ENCODE measurements around the gene ZNF672. TPM values are rescaled to one million over a fixed set of nuclear protein-coding genes. Genes with fewer than 3 reads are reported as not detected.

Gene ZNF672
- total and polyA plus RNA-seq, 2 of the 13 experiments (the other 11 are each of a cell fraction or from before 2014, with no cell fraction given): 17.2 to 22.9 TPM

DNA sequence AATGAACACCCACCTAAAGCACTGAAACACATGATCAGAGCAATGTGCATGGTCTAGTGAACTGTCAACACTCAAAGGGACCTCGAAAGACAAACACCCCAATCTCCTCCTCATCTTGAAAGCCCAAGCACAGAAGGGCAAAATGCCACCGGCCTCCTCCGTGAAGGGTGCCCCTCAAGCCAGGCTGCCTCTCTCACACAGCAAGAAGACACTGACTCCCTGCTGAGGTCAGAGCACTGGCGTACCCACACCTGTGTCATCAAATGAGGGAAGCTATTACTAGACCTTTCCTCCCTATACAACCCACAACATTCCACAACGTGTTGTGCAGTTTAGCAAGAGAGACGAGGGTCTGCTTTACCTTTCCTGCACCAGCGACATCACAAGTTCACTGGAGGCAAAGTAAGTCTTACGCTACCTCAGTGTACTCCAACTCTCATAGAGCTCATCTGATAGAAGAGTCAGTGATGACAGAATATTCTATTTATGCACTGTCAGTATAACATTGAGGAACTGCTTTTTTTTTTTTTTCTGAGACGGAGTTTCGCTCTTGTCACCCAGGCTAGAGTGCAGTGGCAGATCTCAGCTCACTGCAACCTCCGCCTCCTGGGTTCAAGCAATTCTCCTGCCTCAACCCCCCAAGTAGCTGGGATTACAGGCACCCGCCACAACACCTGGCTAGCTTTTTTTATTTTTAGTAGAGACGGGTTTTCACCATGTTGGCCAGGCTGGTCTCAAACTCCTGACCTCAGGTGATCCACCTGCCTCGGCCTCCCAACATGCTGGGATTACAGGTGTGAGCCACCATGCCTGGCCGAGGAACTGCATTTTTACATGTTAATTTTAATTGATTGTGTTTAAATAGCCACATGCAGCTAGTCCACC is 15.6 kb upstream of the ZNF672 start:
- WGBS (ENCODE audit: low lambda C conversion rate): 96% methylated on average over 12 of the region's 15 CpGs
- H3K4me1 ChIP-seq (ENCODE audit: insufficient read depth, low read length): peaks cover 59% of the 10 kb centered on the region
- H3K9me3 ChIP-seq (ENCODE audit: low read length): no peaks in the 10 kb centered on the region
- no peak overlapping the region for H3K27ac ChIP-seq (ENCODE audit: extremely low read length, insufficient read depth, low read length)
- FAIRE-seq (no peak), ATAC-seq (no peak), DNase-seq (ENCODE audit: low spot score) (no peak)
- no peaks in the 10 kb centered on the region; a peak in 1 of 5 replicates for H3K27me3 ChIP-seq (ENCODE audit: control insufficient read depth in 1 of 2, insufficient read depth in 2 of 2, low read length in 2 of 2)
- ChIA-PET CTCF (ENCODE audit: low intra/inter-chr PET ratio, low total read pairs) (no interaction called here), POLR2A (interaction anchor here (0.8 to 1.4 kb wide), 3 partner anchors 16 to 37 kb away, joined by 3 to 4 read pairs (median 3); partner anchors contain the start of genes ZNF672 and ZNF692)
- H4K20me1 ChIP-seq (ENCODE audit: insufficient read depth, low read length): no peaks in the 10 kb centered on the region
- H3K79me2 ChIP-seq (ENCODE audit: insufficient read depth, low read length): peaks cover 43% of the 10 kb centered on the region
- intact Hi-C loops (cut with micrococcal nuclease; ENCODE audit: unreplicated experiment) (no loop called here), in situ Hi-C loops (cut with HindIII; ENCODE audit: extremely low pct_ligation_motif_present, low pct_unique_long_range_greater_than_20kb) (no loop called here)
- H3K4me3 ChIP-seq (replicated peaks in 1 of 3; ENCODE audit: insufficient read depth in 1 of 3, low read depth in 2 of 3, low read length in 3 of 3): no peak overlapping the region
- no peak overlapping the region for H2AFZ ChIP-seq (ENCODE audit: low read length)
- H3K4me2 ChIP-seq (ENCODE audit: low read depth, low read length): no peak overlapping the region; the same call in 1 of the 2 replicates
- BruUV-seq (replicated peaks): no TSS peak
- peaks cover 3 to 39% of the 10 kb centered on the region in 2 experiments for H3K36me3 ChIP-seq (replicated peaks in 1 of 2; ENCODE audit: control insufficient read depth in 1 of 2, insufficient read depth in 2 of 2, low read length in 2 of 2)
- H3K9ac ChIP-seq (ENCODE audit: insufficient read depth, low read depth, low read length): 0 out of 2 replicates have a peak overlapping the region, but pooled peaks have one; percentile 0
- TF ChIP-seq HOXA5 (CRISPR knock-in tag; IDR thresholded peaks at IDR 0.05) (no peak), ZNF367 (CRISPR knock-in tag; IDR thresholded peaks at IDR 0.05; ENCODE audit: borderline replicate concordance) (no peak), NR2F6 (IDR thresholded peaks at IDR 0.05) (no peak), NR2F6 (CRISPR knock-in tag; IDR thresholded peaks at IDR 0.05) (no peak), ZNF451 (CRISPR knock-in tag; IDR thresholded peaks at IDR 0.05) (no peak), TCF7 (IDR thresholded peaks at IDR 0.05; ENCODE audit: low read depth) (no peak)
- TF ChIP-seq, protein P1, sequence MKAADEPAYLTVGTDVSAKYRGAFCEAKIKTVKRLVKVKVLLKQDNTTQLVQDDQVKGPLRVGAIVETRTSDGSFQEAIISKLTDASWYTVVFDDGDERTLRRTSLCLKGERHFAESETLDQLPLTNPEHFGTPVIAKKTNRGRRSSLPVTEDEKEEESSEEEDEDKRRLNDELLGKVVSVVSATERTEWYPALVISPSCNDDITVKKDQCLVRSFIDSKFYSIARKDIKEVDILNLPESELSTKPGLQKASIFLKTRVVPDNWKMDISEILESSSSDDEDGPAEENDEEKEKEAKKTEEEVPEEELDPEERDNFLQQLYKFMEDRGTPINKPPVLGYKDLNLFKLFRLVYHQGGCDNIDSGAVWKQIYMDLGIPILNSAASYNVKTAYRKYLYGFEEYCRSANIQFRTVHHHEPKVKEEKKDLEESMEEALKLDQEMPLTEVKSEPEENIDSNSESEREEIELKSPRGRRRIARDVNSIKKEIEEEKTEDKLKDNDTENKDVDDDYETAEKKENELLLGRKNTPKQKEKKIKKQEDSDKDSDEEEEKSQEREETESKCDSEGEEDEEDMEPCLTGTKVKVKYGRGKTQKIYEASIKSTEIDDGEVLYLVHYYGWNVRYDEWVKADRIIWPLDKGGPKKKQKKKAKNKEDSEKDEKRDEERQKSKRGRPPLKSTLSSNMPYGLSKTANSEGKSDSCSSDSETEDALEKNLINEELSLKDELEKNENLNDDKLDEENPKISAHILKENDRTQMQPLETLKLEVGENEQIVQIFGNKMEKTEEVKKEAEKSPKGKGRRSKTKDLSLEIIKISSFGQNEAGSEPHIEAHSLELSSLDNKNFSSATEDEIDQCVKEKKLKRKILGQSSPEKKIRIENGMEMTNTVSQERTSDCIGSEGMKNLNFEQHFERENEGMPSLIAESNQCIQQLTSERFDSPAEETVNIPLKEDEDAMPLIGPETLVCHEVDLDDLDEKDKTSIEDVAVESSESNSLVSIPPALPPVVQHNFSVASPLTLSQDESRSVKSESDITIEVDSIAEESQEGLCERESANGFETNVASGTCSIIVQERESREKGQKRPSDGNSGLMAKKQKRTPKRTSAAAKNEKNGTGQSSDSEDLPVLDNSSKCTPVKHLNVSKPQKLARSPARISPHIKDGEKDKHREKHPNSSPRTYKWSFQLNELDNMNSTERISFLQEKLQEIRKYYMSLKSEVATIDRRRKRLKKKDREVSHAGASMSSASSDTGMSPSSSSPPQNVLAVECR (CRISPR knock-in tag; IDR thresholded peaks at IDR 0.05; ENCODE audit: borderline replicate concordance): no peak
- TF ChIP-seq, protein P2, sequence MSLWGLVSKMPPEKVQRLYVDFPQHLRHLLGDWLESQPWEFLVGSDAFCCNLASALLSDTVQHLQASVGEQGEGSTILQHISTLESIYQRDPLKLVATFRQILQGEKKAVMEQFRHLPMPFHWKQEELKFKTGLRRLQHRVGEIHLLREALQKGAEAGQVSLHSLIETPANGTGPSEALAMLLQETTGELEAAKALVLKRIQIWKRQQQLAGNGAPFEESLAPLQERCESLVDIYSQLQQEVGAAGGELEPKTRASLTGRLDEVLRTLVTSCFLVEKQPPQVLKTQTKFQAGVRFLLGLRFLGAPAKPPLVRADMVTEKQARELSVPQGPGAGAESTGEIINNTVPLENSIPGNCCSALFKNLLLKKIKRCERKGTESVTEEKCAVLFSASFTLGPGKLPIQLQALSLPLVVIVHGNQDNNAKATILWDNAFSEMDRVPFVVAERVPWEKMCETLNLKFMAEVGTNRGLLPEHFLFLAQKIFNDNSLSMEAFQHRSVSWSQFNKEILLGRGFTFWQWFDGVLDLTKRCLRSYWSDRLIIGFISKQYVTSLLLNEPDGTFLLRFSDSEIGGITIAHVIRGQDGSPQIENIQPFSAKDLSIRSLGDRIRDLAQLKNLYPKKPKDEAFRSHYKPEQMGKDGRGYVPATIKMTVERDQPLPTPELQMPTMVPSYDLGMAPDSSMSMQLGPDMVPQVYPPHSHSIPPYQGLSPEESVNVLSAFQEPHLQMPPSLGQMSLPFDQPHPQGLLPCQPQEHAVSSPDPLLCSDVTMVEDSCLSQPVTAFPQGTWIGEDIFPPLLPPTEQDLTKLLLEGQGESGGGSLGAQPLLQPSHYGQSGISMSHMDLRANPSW (CRISPR knock-in tag; IDR thresholded peaks at IDR 0.05; ENCODE audit: borderline replicate concordance): no peak
- TF ChIP-seq, protein P3, sequence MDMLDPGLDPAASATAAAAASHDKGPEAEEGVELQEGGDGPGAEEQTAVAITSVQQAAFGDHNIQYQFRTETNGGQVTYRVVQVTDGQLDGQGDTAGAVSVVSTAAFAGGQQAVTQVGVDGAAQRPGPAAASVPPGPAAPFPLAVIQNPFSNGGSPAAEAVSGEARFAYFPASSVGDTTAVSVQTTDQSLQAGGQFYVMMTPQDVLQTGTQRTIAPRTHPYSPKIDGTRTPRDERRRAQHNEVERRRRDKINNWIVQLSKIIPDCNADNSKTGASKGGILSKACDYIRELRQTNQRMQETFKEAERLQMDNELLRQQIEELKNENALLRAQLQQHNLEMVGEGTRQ (IDR thresholded peaks at IDR 0.05; ENCODE audit: low read depth, low read length): no peak
- TF ChIP-seq, protein P3 (CRISPR knock-in tag; IDR thresholded peaks at IDR 0.05; ENCODE audit: borderline replicate concordance): no peak
- TF ChIP-seq, protein P4, sequence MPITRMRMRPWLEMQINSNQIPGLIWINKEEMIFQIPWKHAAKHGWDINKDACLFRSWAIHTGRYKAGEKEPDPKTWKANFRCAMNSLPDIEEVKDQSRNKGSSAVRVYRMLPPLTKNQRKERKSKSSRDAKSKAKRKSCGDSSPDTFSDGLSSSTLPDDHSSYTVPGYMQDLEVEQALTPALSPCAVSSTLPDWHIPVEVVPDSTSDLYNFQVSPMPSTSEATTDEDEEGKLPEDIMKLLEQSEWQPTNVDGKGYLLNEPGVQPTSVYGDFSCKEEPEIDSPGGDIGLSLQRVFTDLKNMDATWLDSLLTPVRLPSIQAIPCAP (CRISPR knock-in tag; IDR thresholded peaks at IDR 0.05; ENCODE audit: low read depth): no peak
- TF ChIP-seq, protein P5, sequence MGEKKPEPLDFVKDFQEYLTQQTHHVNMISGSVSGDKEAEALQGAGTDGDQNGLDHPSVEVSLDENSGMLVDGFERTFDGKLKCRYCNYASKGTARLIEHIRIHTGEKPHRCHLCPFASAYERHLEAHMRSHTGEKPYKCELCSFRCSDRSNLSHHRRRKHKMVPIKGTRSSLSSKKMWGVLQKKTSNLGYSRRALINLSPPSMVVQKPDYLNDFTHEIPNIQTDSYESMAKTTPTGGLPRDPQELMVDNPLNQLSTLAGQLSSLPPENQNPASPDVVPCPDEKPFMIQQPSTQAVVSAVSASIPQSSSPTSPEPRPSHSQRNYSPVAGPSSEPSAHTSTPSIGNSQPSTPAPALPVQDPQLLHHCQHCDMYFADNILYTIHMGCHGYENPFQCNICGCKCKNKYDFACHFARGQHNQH (CRISPR knock-in tag; IDR thresholded peaks at IDR 0.05): no peak

Data from HepG2 (cell line).